NCI-H1092 (cell line): Measurements from ENCODE around the gene PRDM16.

Source experiments
- DNase-seq: peaks from one replicate; lab custom pipeline; 2025; lab: John Stamatoyannopoulos, UW

The PRDM16 gene

DNA sequence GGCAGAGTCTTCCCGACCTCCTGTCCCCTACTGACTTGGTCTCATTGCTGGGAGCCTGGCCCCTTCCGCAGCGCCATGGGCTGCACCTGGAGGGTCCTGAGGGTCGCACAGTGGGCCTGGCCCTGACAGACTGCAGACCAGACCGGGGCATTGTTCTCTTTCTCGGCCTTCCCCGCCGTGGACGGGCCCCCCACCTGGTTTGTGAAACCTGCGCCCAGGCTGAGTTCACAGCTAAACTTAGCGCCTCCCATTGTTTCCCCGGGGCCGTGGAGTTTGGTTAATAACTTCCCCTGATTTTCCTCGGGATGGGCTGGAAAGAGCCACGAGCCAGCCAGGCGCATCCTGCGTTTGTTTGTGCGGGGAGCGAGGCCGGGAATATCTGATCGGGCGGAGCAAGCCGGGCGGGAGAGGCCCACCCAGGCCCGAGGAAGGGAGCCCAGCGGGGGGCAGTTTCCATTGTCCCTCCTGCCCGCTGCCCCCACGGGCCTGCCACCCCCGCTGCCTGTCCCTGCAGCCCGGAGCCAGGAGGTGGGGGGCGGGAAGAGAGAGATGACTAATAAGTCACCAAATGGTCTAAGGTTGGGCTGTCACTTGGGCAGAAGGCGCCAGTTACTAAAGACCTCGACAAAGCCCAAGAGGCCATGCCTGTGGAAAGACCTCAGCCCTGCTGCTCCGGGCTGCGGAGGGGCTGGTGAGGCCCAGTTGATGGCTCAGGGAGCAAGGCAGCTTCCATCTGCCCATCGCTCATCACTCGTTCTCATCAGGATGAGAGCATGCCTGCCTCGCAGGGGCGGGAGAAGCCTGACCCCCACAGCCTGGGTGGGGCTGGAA lies 346.5 kb downstream of the PRDM16 start:
- no peak for DNase-seq

DNA sequence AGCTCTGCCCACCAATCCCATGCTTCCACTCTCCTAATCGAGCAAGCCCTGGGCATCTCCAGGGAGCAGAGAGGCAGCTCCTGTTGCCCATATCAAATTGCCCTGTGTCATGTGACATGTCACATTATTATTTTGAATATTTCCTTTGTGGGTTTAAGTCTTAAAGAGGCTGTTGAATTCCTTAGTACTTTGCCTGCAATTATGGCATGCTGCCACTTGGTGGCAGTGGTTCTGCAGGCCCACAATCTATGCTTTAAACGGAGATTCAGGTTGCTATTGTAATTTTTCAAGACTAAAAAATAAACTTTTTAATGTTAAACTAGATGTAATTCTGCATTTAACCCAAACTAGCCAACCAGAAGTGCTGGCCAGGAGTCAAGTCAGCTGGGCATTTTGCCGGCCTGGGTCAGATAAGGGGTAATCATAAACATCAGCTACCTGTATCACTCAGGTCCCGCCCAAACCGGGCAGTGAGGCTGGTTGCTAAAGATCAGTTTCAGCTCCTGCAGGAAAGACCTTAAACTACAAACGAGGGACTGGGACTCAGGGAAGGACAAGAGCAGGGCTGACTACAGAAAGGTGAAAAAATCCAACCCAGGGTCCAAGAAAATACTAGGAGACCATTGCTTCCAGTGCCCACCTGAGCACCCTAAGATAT lies 348.2 kb downstream of the PRDM16 start:
- DNase-seq: no peak

DNA sequence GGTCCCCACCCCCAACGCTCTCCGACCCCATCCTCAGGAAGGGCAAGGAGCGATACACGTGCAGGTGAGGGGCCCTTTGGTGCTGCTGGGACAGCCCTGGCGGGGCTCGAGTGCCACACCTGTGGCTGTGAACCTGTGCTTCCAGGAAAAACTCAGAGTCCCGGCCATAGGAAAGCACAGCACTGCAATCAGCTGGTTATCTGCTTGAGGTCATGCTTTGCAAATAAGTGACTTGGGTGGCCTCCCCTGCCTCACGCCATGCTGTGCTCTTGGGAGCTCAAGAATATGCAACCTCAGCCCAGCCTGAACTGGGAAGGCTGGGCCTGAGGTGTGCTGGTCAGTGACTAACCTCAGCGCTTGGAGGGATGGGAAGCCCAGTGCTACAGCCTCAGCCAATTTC lies 348.9 kb downstream of the PRDM16 start:
- DNase-seq: no peak

DNA sequence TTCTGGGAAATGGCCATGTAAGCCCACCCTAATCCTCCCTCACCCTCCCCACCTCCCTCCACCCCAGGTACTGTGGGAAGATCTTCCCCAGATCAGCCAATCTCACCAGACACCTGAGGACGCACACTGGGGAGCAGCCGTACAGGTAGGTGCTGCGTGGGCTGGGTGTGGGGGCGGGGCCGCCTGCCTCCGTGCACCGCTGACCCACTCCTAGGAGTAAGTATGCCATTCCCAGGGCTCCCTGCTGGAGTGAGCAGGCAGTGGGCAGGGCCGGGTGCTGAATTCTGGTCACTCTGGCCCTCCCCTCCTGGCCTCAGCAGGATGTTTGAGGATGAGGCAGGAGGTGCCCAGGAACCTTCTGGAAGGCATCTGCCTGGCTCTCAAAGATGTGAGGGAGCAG lies 349.6 kb downstream of the PRDM16 start:
- no peak for DNase-seq

DNA sequence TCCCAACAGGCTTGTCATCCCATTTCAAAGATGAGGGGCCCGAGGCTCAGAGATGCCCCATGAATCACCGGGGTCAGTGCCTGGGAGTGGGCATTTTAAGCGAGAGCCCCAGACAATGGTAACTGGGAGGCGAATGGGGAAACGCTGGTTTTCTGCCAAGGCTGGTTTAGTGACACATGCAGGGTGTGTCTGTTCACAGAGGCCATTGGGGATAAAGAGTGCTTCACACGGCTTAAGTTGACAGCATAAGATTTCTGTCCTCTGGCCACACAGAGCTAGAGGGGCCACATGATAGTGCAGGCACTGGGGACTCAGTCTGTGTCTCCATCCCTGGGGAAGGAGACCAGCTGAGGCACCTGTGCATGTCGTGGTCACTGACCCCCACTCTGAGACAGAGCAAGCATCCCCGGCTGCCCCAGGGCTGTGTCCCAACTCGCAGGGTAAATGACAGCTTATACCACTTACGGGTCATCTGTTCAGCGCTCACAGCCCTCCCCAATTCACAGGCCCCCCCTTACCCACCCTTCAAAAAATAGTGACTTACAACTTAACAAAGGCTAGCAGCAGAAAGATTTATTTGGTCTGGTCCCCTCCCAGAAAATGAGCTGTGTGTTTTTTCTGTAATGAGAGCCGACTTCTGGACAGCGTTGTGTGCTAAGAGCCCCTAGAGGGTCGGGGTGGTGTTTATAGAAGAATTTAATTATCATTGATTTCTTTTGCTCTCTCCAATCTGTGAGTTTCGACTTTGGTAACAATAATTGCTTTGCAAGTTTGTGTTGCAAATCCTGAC lies 350.6 kb downstream of the PRDM16 start:
- DNase-seq: no peak

DNA sequence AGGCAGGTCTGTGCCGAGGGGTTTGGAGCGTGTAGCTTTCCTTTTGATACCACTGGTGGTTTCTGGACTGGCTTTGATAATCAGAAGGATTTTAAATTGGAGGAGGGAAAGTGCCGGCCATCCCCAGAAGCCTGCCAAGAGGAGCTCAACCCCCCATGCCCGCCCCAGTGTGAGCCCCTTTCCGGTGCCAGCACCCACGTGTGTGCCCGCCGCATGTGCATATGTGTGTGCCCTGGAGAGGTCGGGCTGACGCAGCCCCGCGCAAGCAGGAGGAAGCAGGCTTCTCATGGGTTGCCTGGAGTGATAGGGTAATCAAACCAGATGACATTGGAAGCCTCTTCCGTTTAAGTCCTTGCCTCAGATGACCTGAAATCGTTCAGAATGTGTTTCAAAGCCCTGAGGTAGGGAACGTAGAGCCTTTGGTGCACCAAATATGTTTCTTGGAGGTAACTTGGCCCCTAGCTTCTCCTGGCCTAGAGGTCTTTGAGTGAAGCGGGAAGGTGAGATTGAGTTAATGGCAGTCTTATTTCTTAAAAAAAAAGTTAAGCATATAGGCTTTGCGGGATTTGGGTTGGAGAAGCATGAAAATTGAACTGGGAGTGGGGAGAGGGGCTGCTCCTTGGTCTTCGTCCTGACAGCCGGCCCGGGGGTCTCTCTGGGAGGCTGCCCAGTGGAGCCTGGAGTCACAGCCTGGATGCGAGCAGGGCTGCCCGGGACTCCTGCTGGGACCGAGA lies 351.4 kb downstream of the PRDM16 start:
- DNase-seq: no peak

DNA sequence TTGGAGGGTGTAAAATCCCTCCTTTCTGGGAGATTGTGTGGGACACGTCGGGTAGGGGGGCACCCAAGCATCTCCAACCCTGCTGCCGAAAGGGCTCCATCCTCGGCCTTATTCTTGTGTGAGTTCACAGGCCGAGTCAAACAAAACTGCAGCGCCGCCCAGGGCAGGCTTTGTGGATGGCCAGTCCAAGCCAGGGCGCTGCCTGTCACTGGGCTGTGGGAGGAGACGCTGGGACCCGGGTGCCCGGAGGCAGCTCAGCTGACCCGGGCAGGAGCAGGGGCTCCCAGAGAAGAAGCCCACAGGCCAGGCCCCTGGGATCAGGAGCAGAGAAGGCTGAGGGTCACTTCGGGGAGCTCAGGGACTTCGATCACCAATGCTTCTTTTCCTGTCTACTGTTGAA lies 353.6 kb downstream of the PRDM16 start:
- no peak for DNase-seq

DNA sequence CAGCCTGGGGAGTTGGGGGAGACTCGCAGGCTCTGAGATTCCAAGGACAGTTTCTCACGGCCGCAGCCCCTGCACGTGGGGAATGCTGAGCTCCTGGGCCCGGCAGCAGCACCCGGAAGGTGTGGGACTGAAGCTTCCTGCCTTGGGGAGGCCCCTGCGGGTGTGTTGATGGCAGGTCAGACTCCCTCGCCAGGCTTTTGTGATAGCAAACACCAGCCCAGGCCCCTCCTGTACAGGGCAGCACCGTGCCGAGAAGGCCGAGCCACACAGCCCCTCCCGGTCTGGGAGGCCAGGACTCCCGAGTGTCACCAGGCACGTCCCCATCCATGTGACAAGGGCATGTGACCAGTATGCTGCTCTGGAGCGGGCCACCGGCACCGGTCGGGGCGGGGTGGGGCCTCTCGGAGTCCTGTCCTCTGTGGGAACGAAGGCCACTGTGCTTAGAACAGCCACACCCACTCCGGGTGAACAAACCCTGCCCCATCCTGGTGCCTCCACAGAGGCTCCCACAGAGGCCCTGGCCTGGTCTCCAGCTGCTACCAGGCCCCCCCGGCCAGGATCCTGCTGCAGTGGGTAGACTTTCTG lies 354.3 kb downstream of the PRDM16 start:
- DNase-seq: no peak

DNA sequence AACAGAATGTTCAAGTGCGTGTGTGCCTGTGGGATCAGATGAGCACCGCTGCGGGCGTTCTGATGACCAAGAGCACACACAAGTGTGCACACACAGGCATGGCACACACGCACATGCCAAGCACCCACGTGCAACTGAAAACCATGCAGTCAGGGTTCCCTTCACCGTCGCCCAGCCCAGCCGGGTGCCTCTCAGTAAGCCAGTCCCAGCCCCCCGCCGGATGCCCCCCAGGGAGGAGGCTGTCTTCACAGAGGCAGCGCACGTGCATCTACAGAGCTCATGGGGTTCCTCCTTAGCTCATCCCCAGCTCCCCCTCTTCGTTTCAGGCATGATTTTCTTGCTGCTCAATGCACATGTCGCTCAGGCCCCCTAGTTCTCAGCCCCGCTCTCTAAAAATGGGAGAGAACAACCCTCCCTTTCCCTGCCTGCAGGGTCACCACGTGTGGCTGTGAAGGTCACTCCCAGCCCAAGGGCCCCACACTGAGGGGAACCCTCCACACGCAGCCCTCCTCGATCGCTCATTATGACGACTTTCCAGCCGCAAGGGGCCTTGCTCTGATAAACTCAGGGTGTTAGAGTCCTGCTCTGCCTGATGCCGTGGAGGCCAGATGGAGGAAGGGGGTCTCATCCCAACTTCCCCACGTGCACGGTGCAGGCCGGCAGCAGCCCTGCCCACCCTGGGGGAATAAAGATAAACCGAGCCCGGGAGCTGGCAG lies 355.1 kb downstream of the PRDM16 start:
- no peak for DNase-seq

DNA sequence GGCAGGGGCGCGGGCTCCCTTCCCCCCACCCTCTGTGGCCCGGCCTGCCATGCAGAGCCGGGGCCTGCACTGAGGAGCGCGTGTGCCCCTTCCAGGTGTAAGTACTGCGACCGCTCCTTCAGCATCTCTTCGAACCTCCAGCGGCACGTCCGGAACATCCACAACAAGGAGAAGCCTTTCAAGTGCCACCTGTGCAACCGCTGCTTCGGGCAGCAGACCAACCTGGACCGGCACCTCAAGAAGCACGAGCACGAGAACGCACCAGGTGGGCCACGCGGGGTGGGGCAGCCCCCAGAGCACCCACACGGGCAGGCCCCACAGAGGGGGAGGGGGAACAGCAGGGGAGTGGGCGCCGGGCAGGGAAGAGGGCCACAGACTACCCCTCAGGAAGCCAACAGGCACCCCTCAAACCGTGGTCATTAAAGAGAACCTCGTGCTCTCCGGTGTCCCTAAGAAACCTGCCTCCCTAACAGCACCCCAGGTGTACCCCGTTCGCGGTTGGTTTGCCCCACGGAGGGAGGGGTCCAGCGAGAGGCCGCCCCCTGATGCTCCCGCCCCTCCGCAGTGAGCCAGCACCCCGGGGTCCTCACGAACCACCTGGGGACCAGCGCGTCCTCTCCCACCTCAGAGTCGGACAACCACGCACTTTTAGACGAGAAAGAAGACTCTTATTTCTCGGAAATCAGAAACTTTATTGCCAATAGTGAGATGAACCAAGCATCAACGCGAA lies 356.6 kb downstream of the PRDM16 start:
- no peak for DNase-seq

DNA sequence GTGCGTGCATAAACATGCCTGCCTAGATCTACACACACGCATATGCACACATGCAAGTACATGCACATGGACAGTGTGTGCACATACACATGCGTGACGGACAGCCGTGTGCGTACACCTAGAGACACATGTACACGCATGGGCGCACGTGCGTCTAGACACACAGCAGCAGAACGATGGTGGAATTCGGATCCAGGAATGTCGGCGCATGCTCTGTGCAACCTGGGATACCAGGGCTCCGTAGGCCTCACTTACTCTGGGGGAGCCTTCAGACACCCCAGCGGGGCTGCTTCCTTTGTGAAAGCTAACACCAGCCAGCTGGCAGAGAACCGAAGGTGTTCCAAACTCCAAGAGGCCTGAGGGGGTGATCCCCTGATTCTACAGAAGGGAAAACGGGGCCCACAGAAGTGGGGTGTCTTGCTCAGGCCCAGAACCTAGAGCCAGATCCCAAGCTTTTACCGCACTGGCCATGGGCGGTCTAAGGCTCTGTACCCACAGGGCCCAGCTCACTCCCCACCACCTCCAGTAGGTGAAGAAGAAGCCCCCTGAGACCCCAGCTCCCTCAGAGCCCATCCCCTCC lies 358.0 kb downstream of the PRDM16 start:
- DNase-seq: no peak

DNA sequence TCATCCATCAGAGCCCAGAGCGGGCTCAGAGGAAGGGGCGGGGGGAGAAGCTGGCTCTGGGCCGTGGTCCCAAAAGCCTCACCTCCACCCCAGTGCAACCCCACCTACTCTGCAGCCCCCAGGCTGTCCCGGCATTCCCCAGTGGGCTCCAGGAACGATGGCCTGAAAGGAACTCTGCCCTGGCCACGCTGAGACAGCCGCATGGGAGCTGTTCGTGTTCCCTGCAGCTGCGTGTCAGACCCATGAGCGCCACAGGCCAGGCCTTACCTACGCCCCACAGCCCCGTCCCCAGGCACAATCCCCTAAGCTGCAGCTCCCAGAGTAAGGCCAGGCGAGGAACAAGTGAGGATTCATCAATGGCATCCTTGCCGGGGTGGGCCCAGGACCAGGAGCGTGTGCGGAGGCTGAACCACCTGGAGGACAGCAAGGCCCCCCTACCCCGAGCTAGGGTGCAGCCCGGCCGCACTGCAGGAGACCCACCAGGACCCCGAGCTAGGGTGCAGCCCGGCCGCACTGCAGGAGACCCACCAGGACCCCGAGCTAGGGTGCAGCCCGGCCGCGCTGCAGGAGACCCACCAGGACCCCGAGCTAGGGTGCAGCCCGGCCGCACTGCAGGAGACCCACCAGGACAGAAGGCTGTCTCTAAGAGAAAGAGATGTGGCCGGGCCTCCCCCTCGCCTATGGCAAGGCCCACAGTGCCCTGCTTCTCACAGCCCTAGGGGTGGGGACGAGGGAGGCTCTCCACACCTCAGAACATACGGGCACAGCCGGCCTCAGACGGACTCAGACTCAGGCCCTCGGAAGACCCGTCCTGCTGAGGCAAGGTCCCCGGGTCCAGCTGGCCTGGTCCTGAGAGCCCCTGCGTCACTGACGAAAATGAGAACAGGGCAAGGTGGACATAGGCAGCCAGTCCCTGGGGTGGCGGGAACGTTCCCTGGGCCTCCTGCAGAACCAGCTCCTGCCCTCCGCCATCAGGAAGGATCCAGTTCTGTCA lies 359.0 kb downstream of the PRDM16 start:
- DNase-seq: no peak

DNA sequence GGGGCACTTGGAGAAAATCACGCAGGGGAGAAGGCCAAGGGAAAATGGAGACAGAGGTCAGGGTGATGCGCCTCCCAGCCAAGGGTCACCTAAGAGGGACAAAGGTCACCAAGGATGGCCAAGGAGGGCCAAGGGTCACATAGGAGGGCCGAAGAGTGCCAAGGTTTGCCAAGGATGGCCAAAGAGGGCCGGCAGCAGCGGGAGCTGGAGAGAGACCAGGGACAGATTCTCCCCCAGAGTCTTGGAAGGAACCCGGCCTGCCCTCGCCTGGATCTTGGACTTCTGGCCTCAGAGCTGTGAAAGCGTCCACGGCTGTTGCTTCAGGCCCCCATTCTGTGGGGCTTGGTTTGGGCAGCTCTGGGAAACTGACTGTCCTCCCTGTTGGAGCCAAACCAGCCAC lies 359.9 kb downstream of the PRDM16 start:
- DNase-seq: no peak

DNA sequence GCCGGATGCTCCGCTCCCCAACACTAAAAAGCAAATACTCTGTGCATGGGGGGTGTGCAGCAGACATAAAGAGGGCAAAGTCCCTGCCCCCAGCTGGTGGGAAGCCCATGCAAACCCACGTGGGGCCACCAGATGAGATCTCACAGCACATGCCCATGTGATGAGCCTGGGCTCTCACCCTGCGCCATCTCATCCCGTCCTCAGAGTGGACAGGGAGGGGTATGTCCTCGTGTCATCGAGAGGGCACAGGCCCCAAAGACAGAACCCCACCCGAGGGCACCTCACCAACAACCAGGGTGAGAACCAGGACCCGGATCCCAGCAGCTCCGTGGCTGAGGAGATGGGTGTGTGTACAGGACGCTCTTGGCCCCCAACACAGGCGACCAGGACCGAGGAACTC lies 360.3 kb downstream of the PRDM16 start:
- DNase-seq: no peak

DNA sequence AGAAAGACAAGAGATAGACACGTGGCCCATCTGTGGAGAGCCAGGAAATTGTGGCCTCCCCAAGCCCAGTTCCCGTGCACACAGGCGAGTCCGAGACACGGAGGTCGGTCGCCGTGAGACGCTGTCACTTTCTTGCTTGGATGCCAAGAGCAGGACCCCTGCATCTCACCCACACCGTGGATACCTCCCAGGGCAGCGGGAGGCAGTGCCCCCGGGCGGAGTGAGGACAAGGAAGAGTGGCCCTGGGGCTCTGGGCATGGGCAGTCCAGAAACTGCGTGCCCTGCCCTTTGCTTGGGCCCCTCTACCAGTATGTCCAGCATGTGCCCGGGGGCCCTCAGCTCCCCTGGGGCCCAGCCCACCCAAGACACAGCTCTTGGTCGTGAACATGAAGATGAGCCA lies 360.8 kb downstream of the PRDM16 start:
- DNase-seq: no peak

DNA sequence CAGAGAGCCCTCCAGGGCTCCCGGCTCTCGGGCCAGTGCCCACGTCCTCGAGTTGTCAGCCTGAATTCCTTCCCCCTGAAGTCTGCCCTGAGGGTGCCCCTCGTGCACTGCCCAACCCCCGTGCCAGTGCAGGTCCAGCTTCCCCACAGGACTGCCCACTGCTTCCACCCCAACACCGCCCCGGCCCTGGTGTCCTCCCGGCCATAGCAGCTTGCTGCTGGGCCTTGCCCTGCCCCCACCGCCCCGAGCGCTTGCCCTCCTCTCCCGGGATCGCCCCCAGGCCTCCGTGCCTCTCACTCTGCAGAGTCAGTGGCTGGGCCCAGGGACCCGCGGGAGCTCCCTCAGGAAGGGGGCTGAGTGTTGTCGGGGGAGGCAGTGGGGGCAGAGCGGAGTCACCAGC lies 361.4 kb downstream of the PRDM16 start:
- DNase-seq: no peak

DNA sequence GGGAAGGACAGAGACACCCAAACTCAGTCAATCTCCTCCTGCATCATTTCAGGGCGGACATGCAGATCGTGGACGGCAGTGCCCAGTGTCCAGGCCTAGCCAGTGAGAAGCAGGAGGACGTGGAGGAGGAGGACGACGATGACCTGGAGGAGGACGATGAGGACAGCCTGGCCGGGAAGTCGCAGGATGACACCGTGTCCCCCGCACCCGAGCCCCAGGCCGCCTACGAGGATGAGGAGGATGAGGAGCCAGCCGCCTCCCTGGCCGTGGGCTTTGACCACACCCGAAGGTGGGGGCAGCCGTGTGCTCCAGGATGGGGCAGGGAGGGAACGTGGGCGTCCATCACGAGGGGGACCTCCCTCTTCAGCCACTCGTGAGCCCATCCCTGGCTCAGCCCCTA lies 361.8 kb downstream of the PRDM16 start:
- DNase-seq: no peak

DNA sequence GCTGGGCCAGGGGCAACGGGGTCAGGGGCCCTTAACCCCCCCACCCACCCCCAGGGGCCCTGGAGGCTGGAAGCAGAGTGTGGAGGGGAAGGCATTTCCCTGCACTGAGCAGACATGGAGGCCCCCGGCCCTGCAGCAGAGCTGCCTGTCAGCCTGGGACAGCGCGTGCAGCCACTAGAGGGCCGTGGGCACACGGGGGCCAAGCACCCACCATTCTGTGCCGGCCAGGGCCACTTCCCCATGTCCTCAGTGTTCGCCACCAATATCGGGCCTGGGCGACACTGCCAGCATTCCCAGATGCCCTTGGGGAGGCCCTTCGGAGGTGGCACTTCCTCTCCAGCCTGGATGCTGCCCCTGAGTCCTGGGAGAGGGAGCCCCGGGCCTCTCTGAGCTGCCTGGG lies 362.3 kb downstream of the PRDM16 start:
- no peak for DNase-seq

DNA sequence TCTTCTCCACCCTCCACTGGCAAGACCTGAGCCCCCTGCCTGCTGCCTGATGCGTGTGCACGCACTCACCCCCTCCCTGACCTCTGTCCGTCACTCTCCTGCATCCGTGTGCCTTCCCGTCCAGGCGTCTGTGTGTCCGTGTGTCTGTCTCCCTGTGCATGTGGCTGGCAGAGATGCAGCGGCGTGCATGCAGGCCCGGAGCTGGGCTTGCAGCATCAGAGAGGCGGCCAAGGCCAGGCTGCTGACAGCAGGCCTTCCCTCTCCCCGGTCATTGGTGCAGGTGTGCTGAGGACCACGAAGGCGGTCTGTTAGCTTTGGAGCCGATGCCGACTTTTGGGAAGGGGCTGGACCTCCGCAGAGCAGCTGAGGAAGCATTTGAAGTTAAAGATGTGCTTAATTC lies 362.7 kb downstream of the PRDM16 start:
- DNase-seq: no peak
